Sigmoid colon (tissue), 4 donors: ENCODE measurements around the gene MZT2B.

ENCODE experiments used
- POLR2AphosphoS5 ChIP-seq, 4 donors: sonication (generic); formaldehyde crosslinking; IDR thresholded peaks; one replicate each; pipeline ENCODE4 v1.6.1; 2017; ENCODE audit warnings: antibody characterized with exemption in 4 of 4
- TF ChIP-seq, protein P1 (sequence below), 4 experiments: fragments of 450-650 bp in 3 of 4; fragments of 200-600 bp in 1 of 4; IDR thresholded peaks; one replicate each; pipeline ENCODE4 v1.5.1; 2016 to 2019; ENCODE audit warnings: antibody characterized with exemption in 4 of 4, mild to moderate bottlenecking in 3 of 4, moderate library complexity in 2 of 4

DNA sequence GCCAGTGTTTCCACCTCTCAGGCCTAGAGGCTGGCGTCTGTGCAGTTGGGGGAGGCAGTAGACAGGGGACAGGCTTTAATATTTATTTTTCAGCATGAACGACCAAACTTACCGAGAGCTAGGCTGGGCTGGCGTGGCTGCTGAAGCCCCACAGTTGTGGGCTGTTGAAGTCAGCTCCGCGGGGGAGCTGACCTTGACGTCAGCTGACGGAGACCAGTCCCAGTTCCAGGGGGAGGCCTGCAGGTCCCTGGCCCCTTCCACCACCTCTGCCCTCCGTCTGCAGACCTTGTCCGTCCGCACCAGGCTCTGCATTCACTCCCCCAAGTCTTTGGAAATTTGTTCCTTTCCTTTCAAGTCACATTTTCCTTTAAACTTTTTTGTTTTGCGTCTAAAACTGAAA lies 49.6 kb downstream of the MZT2B start:
- TF ChIP-seq, protein P1, sequence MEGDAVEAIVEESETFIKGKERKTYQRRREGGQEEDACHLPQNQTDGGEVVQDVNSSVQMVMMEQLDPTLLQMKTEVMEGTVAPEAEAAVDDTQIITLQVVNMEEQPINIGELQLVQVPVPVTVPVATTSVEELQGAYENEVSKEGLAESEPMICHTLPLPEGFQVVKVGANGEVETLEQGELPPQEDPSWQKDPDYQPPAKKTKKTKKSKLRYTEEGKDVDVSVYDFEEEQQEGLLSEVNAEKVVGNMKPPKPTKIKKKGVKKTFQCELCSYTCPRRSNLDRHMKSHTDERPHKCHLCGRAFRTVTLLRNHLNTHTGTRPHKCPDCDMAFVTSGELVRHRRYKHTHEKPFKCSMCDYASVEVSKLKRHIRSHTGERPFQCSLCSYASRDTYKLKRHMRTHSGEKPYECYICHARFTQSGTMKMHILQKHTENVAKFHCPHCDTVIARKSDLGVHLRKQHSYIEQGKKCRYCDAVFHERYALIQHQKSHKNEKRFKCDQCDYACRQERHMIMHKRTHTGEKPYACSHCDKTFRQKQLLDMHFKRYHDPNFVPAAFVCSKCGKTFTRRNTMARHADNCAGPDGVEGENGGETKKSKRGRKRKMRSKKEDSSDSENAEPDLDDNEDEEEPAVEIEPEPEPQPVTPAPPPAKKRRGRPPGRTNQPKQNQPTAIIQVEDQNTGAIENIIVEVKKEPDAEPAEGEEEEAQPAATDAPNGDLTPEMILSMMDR (IDR thresholded peaks at IDR 0.05), result no peak
- TF ChIP-seq POLR2AphosphoS5 (IDR thresholded peaks at IDR 0.05), result no peak
